Tibial nerve (tissue), 4 donors: ENCODE results near the gene STIM1. TPM values are rescaled to one million over a fixed set of nuclear protein-coding genes. Genes with fewer than 3 reads are reported as not detected.
A peak's percentile ranks its signal among the peaks of the same experiment; 100 is the strongest.
"Not testable (repeated sequence)": the region's sequence is repeated elsewhere in the genome, so short reads cannot be mapped to it uniquely, and the experiment has no call there.

Source experiments
- DNase-seq, 2 donors: peaks; one replicate each; pipeline ENCODE4 v3.0.0-alpha.2; 2019; ENCODE audit warnings: low spot score in 2 of 2
- H3K27ac ChIP-seq, 4 donors: fragments of 200-600 bp; sonication (generic) in 3 of 4; one replicate each; pipeline ENCODE4 v1.5.1; 2017 to 2019; ENCODE audit warnings: mild to moderate bottlenecking in 1 of 4
- H3K27me3 ChIP-seq, 2 donors: fragments of 200-600 bp; sonication (generic) in 1 of 2; one replicate each; pipeline versions ENCODE4 v1.5.1 to v1.6.0; 2017 to 2019
- H3K36me3 ChIP-seq, 3 donors: fragments of 200-600 bp; sonication (generic); one replicate each; pipeline ENCODE4 v1.5.1; 2018 to 2019
- H3K4me1 ChIP-seq, 4 donors: fragments of 200-600 bp; sonication (generic) in 3 of 4; one replicate each; pipeline ENCODE4 v1.5.1; 2017 to 2019
- H3K4me3 ChIP-seq, 4 donors: fragments of 200-600 bp; sonication (generic) in 3 of 4; one replicate each; pipeline ENCODE4 v1.5.1; 2017 to 2019; ENCODE audit warnings: mild to moderate bottlenecking in 1 of 4, moderate library complexity in 1 of 4
- H3K9me3 ChIP-seq, 4 donors: fragments of 200-600 bp; sonication (generic) in 3 of 4; one replicate each; pipeline ENCODE4 v1.5.1; 2017 to 2019
- CTCF ChIP-seq, 5 experiments: fragments of 200-600 bp in 3 of 5; fragments of 450-650 bp in 2 of 5; sonication (generic) in 3 of 5; IDR thresholded peaks; one replicate each; pipeline ENCODE4 v1.5.1; 2016 to 2019; ENCODE audit warnings: antibody characterized with exemption in 5 of 5, mild to moderate bottlenecking in 3 of 5, moderate library complexity in 2 of 5
- EP300 ChIP-seq, 2 donors: sonication (generic); formaldehyde crosslinking; IDR thresholded peaks; one replicate each; pipeline ENCODE4 v1.6.1; 2017; ENCODE audit warnings: antibody characterized with exemption in 2 of 2, mild to moderate bottlenecking in 1 of 2
- POLR2A ChIP-seq, 2 donors: fragments of 450-650 bp; IDR thresholded peaks; one replicate each; pipeline ENCODE4 v1.6.1; 2017; ENCODE audit warnings: antibody characterized with exemption in 2 of 2, mild to moderate bottlenecking in 2 of 2, moderate library complexity in 2 of 2
- WGBS, 2 donors: methylation state at CpG; one replicate each; pipeline ENCODE4 v1.1.5; 2018; 5-methylcytosine and 5-hydroxymethylcytosine counted together
- total RNA-seq, 4 donors: library from RNA; depleted of rRNA; stranded (reverse); fragments of >200 nt; gene quantifications; one replicate each; pipeline ENCODE4 v1.1.0, GENCODE V29; 2016

STIM1 gene
- total RNA-seq, 4 donors from 2014 or later: 51.3 to 70.1 (median 59.8) TPM

- WGBS, 2 donors: 88 to 90% methylated on average over 6 of the region's 6 CpGs
- Histone ChIP-seq H3K27ac (no peak overlapping the region), H3K36me3 (no peaks in the 10 kb centered on the region), H3K9me3 (no peaks in the 10 kb centered on the region), H3K4me1 (peaks cover 0 to 28% (median 13%) of the 10 kb centered on the region in 4 donors), H3K4me3 (no peak overlapping the region), H3K27me3 (no peaks in the 10 kb centered on the region)
- DNase-seq: no peak
- TF ChIP-seq POLR2A (IDR thresholded peaks at IDR 0.05) (no peak), CTCF (IDR thresholded peaks at IDR 0.05) (no peak), EP300 (IDR thresholded peaks at IDR 0.05) (no peak)
These were observed 186.4 kb downstream of the STIM1 start for GRCh38 chr11:4041731-4042391.

GRCh38 chr11:4044976-4045646, 189.6 kb downstream of the STIM1 start:
- WGBS, 2 donors: 26 to 28% methylated on average over 4 of the region's 4 CpGs

GRCh38 chr11:4048340-4048739, 192.9 kb downstream of the STIM1 start:
- Histone ChIP-seq H3K4me3 (no peak overlapping the region), H3K27ac (no peak overlapping the region)
- no peak for TF ChIP-seq CTCF (IDR thresholded peaks at IDR 0.05)
- TF ChIP-seq POLR2A (IDR thresholded peaks at IDR 0.05): no peak
- no peak for TF ChIP-seq EP300 (IDR thresholded peaks at IDR 0.05)

More at GRCh38 chr11:4044976-4045646, 189.6 kb downstream of the STIM1 start:
- Histone ChIP-seq H3K4me1 (peaks cover 0 to 28% (median 13%) of the 10 kb centered on the region in 4 donors), H3K36me3 (no peaks in the 10 kb centered on the region), H3K27ac (peak overlapping the region in 2 of 4 donors; percentile 63 to 78), H3K9me3 (no peaks in the 10 kb centered on the region), H3K4me3 (no peak overlapping the region), H3K27me3 (no peaks in the 10 kb centered on the region)
- DNase-seq: no peak
- TF ChIP-seq CTCF (IDR thresholded peaks at IDR 0.05) (no peak), POLR2A (IDR thresholded peaks at IDR 0.05) (no peak), EP300 (IDR thresholded peaks at IDR 0.05) (peak in 1 of 2 donors; percentile 48)

GRCh38 chr11:4049006-4049405, 193.5 kb downstream of the STIM1 start:
- H3K27ac ChIP-seq: no peak overlapping the region
- no peaks in the 10 kb centered on the region for H3K9me3 ChIP-seq
- 84% methylated on average over 4 of the region's 4 CpGs for WGBS, 2 donors
- DNase-seq: no peak
- TF ChIP-seq POLR2A (IDR thresholded peaks at IDR 0.05) (no peak), CTCF (IDR thresholded peaks at IDR 0.05) (no peak), EP300 (IDR thresholded peaks at IDR 0.05) (no peak)
- H3K4me1 ChIP-seq: peaks cover 0 to 17% (median 10%) of the 10 kb centered on the region in 4 donors
- no peaks in the 10 kb centered on the region for H3K27me3 ChIP-seq
- H3K36me3 ChIP-seq: peaks cover 0 to 4% (median 0%) of the 10 kb centered on the region in 3 donors
- H3K4me3 ChIP-seq: no peak overlapping the region

More at GRCh38 chr11:4048340-4048739, 192.9 kb downstream of the STIM1 start:
- Histone ChIP-seq H3K9me3 (no peaks in the 10 kb centered on the region), H3K4me1 (peaks cover 0 to 24% (median 13%) of the 10 kb centered on the region in 4 donors), H3K27me3 (no peaks in the 10 kb centered on the region), H3K36me3 (peaks cover 0 to 4% (median 0%) of the 10 kb centered on the region in 3 donors)
- no peak for DNase-seq

- H3K4me3 ChIP-seq: no peak overlapping the region
- no peak for DNase-seq
- no peaks in the 10 kb centered on the region for H3K27me3 ChIP-seq
- peaks cover 0 to 7% (median 3%) of the 10 kb centered on the region in 4 donors for H3K4me1 ChIP-seq
- no peak for TF ChIP-seq CTCF (IDR thresholded peaks at IDR 0.05)
- 86 to 88% methylated on average over 1 of the region's 1 CpG for WGBS, 2 donors
- H3K9me3 ChIP-seq: no peaks in the 10 kb centered on the region
- peaks cover 0 to 4% (median 0%) of the 10 kb centered on the region in 3 donors for H3K36me3 ChIP-seq
- H3K27ac ChIP-seq: no peak overlapping the region
These were observed 194.7 kb downstream of the STIM1 start for GRCh38 chr11:4050138-4050537.

- not testable (repeated sequence) for H3K27me3 ChIP-seq, H3K27ac ChIP-seq, DNase-seq, H3K9me3 ChIP-seq, H3K4me3 ChIP-seq, H3K4me1 ChIP-seq
- WGBS, 2 donors: 95% methylated on average over 4 of the region's 4 CpGs
- H3K36me3 ChIP-seq: peaks cover 0 to 22% (median 0%) of the 10 kb centered on the region in 3 donors
These were observed 197.7 kb downstream of the STIM1 start for GRCh38 chr11:4053200-4053599.
